Psoas muscle (tissue), 8 donors: ENCODE results near the gene R3HDM1. TPM values are rescaled to one million over a fixed set of nuclear protein-coding genes. Genes with fewer than 3 reads are reported as not detected.
"Not testable (repeated sequence)": the region's sequence is repeated elsewhere in the genome, so short reads cannot be mapped to it uniquely, and the experiment has no call there.

Source experiments
- ATAC-seq, 4 donors: fragments of 200-7000 bp; cut with Tn5 transposase; one replicate each; pipeline ENCODE4 v1.9.1; 2020; ENCODE audit warnings: moderate library complexity in 3 of 4, mild to moderate bottlenecking in 2 of 4
- DNase-seq, 2 donors: peaks; one replicate each; pipeline ENCODE4 v3.0.0-alpha.2; 2020
- H3K27ac ChIP-seq: fragments of 200-600 bp; one replicate; pipeline ENCODE4 v1.8.0; 2022
- H3K27me3 ChIP-seq, 3 donors: fragments of 200-600 bp in 1 of 3; one replicate each; pipeline versions ENCODE4 v1.6.1 to v1.8.0; 2013 to 2022; ENCODE audit warnings: low read length in 2 of 3, mild to moderate bottlenecking in 2 of 3, moderate library complexity in 1 of 3; ENCODE audit not compliant: insufficient read depth in 3 of 3
- H3K36me3 ChIP-seq, 2 donors: fragments of 200-600 bp in 1 of 2; one replicate each; pipeline versions ENCODE4 v1.6.1 to v1.8.0; 2013 to 2022; ENCODE audit warnings: low read depth in 1 of 2, mild to moderate bottlenecking in 1 of 2, moderate library complexity in 1 of 2; ENCODE audit not compliant: insufficient read depth in 1 of 2
- H3K4me1 ChIP-seq: fragments of 200-600 bp; one replicate; pipeline ENCODE4 v1.8.0; 2022
- H3K4me3 ChIP-seq: fragments of 200-600 bp; one replicate; pipeline ENCODE4 v1.8.0; 2022; ENCODE audit warnings: mild to moderate bottlenecking
- H3K9me3 ChIP-seq: fragments of 200-600 bp; one replicate; pipeline ENCODE4 v1.8.0; 2022
- WGBS, 3 donors: extraction: QIAGEN DNeasy Blood & Tissue Kit; methylation state at CpG; one replicate each; pipeline versions ENCODE4 v1.1.6 to v1.1.7; 2013; 5-methylcytosine and 5-hydroxymethylcytosine counted together
- intact Hi-C, 2 donors: fragments of 100-400 bp; cut with DNase I; formaldehyde crosslinking; loops; one replicate each; pipeline versions ENCODE4 v1.11.0 to v1.14.2; 2022
- polyA plus RNA-seq, 3 donors: library from polyadenylated mRNA; stranded (reverse); fragments of 200-250 nt; gene quantifications; one replicate each; pipeline ENCODE4 v1.2.3, GENCODE V29; 2013
- total RNA-seq, 4 donors: library from RNA; stranded (reverse); fragmentation: NEBNext Ultra II Directional in 2 of 4; extraction: Animal tissue kit (Norgen Biotek cat#: 25700) in 2 of 4; gene quantifications; one replicate each; pipeline versions ENCODE4 v1.2.1 to v1.2.4, GENCODE V29; 2021 to 2023
- TF ChIP-seq, protein P1 (sequence below): fragments of 200-600 bp; IDR thresholded peaks from one replicate; pipeline ENCODE4 v1.8.0; 2022; ENCODE audit warnings: antibody characterized with exemption
- donor health status: healthy with polysubstance abuse.
- donor health status: DM: no; HTN: no; CAD: no; lungs with moderate emphysema.
- donor health status: Bipolar disorder and iron deficiency.
- donor health status: healthy.
- donor health status: DM: yes; HTN: yes; CAD: no.
- donor health status: DM: no; HTN: no; CAD: no.
- donor health status: DM: no; HTN: no; CAD: no.
- donor health status: DM: yes; HTN: yes; CAD: no.

The R3HDM1 gene
- total and polyA plus RNA-seq, 7 donors = 4.6 to 25.3 (median 20.1) TPM

DNA sequence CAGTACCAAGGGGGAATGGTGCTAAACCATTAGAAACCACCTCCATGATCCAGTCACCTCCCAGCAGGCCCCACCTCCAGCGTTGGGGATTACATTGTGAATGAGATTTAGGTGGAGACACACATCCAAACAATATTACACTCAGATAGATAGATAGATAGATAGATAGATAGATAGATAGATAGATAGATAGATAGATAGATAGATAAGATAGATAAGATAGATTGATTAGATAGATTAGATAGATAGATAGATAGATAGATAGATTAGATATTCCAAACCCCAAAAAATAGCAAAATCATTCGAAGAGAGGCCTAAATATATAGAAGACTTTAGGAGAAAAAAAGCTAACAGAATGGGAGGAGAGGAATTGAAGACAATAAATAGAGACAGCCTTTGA lies 167.6 kb downstream of the R3HDM1 start:
- ATAC-seq (no peak), DNase-seq (no peak)
- Histone ChIP-seq H3K4me3 (no peak overlapping the region), H3K4me1 (no peaks in the 10 kb centered on the region), H3K27me3 (no peaks in the 10 kb centered on the region), H3K9me3 (no peaks in the 10 kb centered on the region), H3K27ac (no peak overlapping the region), H3K36me3 (peaks cover 0 to 7% of the 10 kb centered on the region in 2 donors)
- WGBS, 3 donors = 91 to 97% (median 96%) methylated on average over 2 of the region's 2 CpGs
- TF ChIP-seq, protein P1, sequence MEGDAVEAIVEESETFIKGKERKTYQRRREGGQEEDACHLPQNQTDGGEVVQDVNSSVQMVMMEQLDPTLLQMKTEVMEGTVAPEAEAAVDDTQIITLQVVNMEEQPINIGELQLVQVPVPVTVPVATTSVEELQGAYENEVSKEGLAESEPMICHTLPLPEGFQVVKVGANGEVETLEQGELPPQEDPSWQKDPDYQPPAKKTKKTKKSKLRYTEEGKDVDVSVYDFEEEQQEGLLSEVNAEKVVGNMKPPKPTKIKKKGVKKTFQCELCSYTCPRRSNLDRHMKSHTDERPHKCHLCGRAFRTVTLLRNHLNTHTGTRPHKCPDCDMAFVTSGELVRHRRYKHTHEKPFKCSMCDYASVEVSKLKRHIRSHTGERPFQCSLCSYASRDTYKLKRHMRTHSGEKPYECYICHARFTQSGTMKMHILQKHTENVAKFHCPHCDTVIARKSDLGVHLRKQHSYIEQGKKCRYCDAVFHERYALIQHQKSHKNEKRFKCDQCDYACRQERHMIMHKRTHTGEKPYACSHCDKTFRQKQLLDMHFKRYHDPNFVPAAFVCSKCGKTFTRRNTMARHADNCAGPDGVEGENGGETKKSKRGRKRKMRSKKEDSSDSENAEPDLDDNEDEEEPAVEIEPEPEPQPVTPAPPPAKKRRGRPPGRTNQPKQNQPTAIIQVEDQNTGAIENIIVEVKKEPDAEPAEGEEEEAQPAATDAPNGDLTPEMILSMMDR = no peak
- intact Hi-C loops = no loop called here

DNA sequence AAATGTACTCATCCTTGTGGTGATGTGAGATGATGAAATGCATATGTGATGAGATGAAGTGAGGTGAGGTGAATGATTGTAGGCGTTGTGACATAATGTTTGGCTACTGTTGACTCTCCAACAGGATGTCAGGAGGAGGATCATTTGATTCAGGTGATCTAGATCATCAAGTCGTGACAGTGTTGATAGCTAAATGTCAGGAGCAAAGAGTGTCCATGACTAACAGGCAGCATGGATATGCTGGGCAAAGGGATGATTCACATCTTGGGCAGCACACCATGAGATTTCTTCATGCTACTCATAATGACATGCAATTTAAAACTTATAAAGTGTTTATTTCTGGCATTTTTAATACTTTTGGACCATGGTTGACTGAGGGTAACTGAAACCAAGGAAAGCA lies 170.2 kb downstream of the R3HDM1 start:
- Histone ChIP-seq H3K4me3 (no peak overlapping the region), H3K27me3 (no peaks in the 10 kb centered on the region), H3K9me3 (no peaks in the 10 kb centered on the region), H3K36me3 (no peaks in the 10 kb centered on the region), H3K4me1 (peaks cover 6% of the 10 kb centered on the region), H3K27ac (no peak overlapping the region)
- WGBS, 3 donors = 75 to 94% (median 79%) methylated on average over 2 of the region's 2 CpGs
- TF ChIP-seq, protein P1 = no peak
- no peak for DNase-seq
- peak in 3 of 4 donors; percentile 53 to 79 (median 67) for ATAC-seq
- intact Hi-C loops = no loop called here

DNA sequence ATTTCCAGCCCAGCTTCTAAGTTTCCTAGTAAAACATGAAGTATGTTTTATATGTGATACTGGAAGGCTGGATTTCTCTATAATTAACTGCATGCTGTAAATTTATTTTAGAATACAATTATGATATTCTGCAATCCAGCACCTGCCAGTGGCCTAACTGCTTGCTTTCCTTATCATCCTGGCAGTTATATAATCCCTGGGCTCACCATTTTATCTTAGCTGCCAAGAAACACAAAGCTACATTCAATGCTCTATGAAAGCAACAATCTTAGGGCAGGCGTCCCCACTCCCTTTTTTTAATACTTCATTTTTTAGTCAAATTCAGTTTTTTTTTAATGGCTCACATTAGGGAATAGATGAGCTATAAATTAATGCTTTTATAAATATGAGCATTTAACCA lies 172.0 kb downstream of the R3HDM1 start:
- DNase-seq (no peak), ATAC-seq (no peak)
- TF ChIP-seq, protein P1 = no peak
- Histone ChIP-seq H3K36me3 (no peaks in the 10 kb centered on the region), H3K27ac (no peak overlapping the region), H3K4me1 (peaks cover 6% of the 10 kb centered on the region), H3K9me3 (no peaks in the 10 kb centered on the region), H3K27me3 (no peaks in the 10 kb centered on the region), H3K4me3 (no peak overlapping the region)
- intact Hi-C loops = no loop called here
- WGBS, 3 donors = 25 to 51% (median 37%) methylated on average over 1 of the region's 1 CpG

DNA sequence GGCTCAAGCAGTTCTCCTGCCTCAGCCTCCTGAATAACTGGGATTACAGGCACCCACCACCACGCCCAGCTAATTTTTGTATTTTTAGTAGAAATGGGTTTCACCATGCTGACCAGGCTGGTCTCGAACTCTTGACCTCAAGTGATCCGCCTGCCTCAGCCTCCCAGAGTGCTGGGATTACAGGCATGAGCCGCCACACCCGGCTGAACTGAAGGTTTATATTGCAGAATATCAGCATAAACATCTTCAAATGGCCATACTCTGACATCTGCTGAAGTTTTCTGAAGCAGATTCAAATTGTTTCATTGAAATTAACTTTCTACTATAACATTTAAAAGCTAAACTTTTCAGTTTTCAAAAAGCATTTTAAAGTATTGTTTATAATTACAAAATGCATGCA lies 172.8 kb downstream of the R3HDM1 start:
- WGBS, 3 donors = 94 to 95% (median 95%) methylated on average over 5 of the region's 5 CpGs
- H3K27me3 ChIP-seq, H3K36me3 ChIP-seq, H3K4me1 ChIP-seq, H3K27ac ChIP-seq, DNase-seq, H3K4me3 ChIP-seq, H3K9me3 ChIP-seq, ATAC-seq, intact Hi-C loops: not testable (repeated sequence)

DNA sequence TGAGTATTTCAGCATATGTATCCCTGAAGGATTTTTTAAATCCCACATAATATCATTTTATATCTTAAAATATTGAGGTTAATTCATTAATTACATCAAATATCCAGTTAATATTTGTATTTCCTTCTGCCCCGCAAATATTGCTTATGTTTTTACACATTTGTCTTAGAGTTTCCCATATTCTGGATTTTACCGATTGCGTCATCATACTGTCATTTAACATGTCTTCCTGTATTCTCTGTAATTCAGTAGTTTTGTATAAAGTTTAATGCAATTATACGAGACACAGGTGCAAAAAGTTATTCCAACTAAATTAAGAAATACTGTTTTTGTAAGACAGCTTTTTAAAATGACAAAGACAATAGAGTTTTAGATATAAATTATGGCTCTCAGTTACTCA lies 176.9 kb downstream of the R3HDM1 start:
- Histone ChIP-seq H3K27me3 (no peaks in the 10 kb centered on the region), H3K4me3 (no peak overlapping the region), H3K9me3 (no peaks in the 10 kb centered on the region), H3K36me3 (no peaks in the 10 kb centered on the region), H3K4me1 (peaks cover 6% of the 10 kb centered on the region), H3K27ac (no peak overlapping the region)
- DNase-seq (no peak), ATAC-seq (no peak)
- 96 to 98% (median 96%) methylated on average over 4 of the region's 4 CpGs for WGBS, 3 donors
- intact Hi-C loops = loop anchor here in 1 of 2 donors (5.0 kb wide), 1 partner anchor 236 kb away; no protein-coding TSS in a partner anchor
- TF ChIP-seq, protein P1 = no peak
